Hematopoietic multipotent progenitor cell treated with erythropoietin and hydrocortisone succinate and interleukin-3 and kit ligand, for 15 days (in vitro differentiated cells): Measurements from ENCODE around the gene TBC1D22A.
"Not testable (repeated sequence)": the region's sequence is repeated elsewhere in the genome, so short reads cannot be mapped to it uniquely, and the experiment has no call there.

ENCODE experiments used
- DNase-seq: peaks from one replicate; pipeline ENCODE4 v3.0.0-alpha.2; 2015; ENCODE audit warnings: low spot score

The TBC1D22A gene

GRCh38 chr22:46762238-46763050, at the start of gene TBC1D22A:
TBC1D22A (plus strand) TSS chr22:46762650; CDS start chr22:46762787, 137 bp downstream.
- peak; percentile 95 for DNase-seq

- no peak for DNase-seq
Measured at GRCh38 chr22:46714550-46714949, 47.9 kb upstream of the TBC1D22A start.

- DNase-seq, result no peak
Measured at GRCh38 chr22:46719921-46720320, 42.5 kb upstream of the TBC1D22A start.

GRCh38 chr22:46721501-46722085, 40.9 kb upstream of the TBC1D22A start:
- no peak for DNase-seq

GRCh38 chr22:46723882-46724281, 38.6 kb upstream of the TBC1D22A start:
- DNase-seq, result no peak

- no peak for DNase-seq
Measured at GRCh38 chr22:46725096-46725495, 37.4 kb upstream of the TBC1D22A start.

GRCh38 chr22:46726066-46726985, 36.1 kb upstream of the TBC1D22A start:
- no peak for DNase-seq

- DNase-seq, result no peak
Measured at GRCh38 chr22:46726986-46727317, 35.5 kb upstream of the TBC1D22A start.

GRCh38 chr22:46727813-46728364, 34.6 kb upstream of the TBC1D22A start:
- DNase-seq, result no peak

- DNase-seq, result no peak
Measured at GRCh38 chr22:46728470-46728869, 34.0 kb upstream of the TBC1D22A start.

- DNase-seq, result no peak
Measured at GRCh38 chr22:46730568-46731245, 31.7 kb upstream of the TBC1D22A start.

- DNase-seq, result no peak
Measured at GRCh38 chr22:46731246-46732040, 31.0 kb upstream of the TBC1D22A start.

- no peak for DNase-seq
Measured at GRCh38 chr22:46732041-46732379, 30.4 kb upstream of the TBC1D22A start.

- DNase-seq, result no peak
Measured at GRCh38 chr22:46732513-46732912, 29.9 kb upstream of the TBC1D22A start.

- DNase-seq, result not testable (repeated sequence)
Measured at GRCh38 chr22:46734213-46734722, 28.2 kb upstream of the TBC1D22A start.

- DNase-seq, result no peak
Measured at GRCh38 chr22:46734830-46735453, 27.5 kb upstream of the TBC1D22A start.

GRCh38 chr22:46735747-46736608, 26.5 kb upstream of the TBC1D22A start:
- DNase-seq, result no peak

- no peak for DNase-seq
Measured at GRCh38 chr22:46736705-46737104, 25.7 kb upstream of the TBC1D22A start.
